IPS-NIHi7 (cell line): ENCODE measurements around the gene CRB1.
A peak's percentile ranks its signal among the peaks of the same experiment; 100 is the strongest.

Source experiments
- DNase-seq: peaks from one replicate; pipeline ENCODE4 v3.0.0; 2012; ENCODE audit warnings: mixed read lengths; ENCODE audit errors: extremely low spot score

Gene CRB1

GRCh38 chr1:197268012-197268411, at the start of gene CRB1:
Gene CRB1, plus strand, starts transcription at chr1:197268252. Its CDS starts 161 bp downstream, at chr1:197268413.
- peak; percentile 13 for DNase-seq

DNA sequence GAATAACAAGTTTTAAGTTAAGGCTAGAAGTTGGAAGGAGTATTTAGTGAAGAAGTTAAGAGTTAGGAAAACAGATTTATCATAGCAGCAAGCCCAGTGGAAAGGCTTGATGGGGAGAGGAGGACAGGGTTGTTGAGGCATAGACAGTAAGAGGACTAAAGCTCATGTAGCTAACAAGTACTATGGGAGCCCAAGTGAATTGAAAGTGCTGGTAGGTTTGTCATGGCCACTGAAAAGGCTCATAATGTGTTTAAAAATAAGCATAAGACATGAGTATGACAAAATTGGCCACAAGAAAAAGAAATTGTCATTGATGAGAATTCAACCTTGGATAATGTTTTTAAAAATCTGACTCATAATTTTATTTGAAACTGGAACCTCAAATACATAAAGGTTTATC, 49.2 kb upstream of the CRB1 start:
- no peak for DNase-seq

- DNase-seq = no peak
Observed at GRCh38 chr1:197222025-197222685, 45.9 kb upstream of the CRB1 start.

GRCh38 chr1:197222780-197223179, 45.3 kb upstream of the CRB1 start:
- DNase-seq = no peak

GRCh38 chr1:197224160-197224559, 43.9 kb upstream of the CRB1 start:
- no peak for DNase-seq

DNA sequence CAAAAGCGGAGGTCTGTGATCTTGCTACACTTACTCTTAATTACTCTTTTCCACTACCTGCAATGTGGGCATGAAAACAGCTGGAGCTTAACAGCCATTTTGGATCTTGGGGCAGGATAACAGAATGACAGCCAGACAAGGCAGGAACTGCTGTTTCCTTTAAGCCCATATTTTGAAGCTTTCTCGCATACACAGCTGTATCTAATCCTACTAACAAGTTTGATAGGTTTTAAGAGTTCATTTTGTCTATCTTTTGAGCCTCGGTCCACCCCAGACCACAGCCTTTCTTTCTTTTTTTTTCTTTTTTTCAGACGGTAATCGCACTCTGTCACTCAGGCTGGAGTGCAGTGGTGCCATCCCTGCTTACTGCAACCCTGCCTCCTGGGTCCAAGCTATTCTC, 42.4 kb upstream of the CRB1 start:
- no peak for DNase-seq

- no peak for DNase-seq
Observed at GRCh38 chr1:197234581-197234980, 33.5 kb upstream of the CRB1 start.

DNA sequence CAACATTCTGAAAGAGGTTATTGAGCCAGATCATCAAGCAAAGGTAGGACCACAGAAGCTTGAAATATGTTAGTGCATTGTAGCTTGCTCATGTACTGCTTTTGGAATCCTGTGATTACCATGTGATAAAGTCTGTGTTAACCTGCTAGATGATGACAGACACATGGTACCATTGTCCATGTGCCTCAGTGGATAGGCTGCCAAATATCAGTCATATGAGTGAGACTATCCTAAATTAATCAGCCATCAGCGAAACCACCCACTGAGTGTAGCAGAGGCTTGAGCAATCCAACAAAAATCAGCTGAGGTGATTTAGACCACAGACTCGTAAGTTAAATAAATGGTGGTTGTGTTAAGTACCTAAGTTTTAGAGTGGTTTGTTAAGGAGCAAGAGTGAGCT, 32.7 kb upstream of the CRB1 start:
- DNase-seq = no peak

- no peak for DNase-seq
Observed at GRCh38 chr1:197247465-197247864, 20.6 kb upstream of the CRB1 start.

DNA sequence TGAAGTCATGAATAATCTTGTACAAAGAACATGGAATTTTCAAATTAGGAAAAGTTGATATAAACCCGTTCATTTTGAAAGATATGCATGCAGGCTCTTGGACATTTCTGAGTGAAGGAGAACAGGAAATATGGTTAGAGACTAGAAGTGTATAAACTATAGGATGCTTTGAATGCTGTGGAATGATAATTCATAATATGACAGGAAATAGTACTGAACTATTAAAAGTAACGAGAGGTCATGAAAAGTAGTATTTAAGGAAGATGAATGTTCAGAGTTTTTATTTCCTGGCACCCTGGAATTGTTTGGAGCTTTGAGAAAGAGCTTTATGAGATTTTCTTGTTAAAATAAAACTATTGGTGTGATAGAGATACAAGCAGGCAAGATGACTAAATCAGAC, 18.7 kb upstream of the CRB1 start:
- DNase-seq = no peak

DNA sequence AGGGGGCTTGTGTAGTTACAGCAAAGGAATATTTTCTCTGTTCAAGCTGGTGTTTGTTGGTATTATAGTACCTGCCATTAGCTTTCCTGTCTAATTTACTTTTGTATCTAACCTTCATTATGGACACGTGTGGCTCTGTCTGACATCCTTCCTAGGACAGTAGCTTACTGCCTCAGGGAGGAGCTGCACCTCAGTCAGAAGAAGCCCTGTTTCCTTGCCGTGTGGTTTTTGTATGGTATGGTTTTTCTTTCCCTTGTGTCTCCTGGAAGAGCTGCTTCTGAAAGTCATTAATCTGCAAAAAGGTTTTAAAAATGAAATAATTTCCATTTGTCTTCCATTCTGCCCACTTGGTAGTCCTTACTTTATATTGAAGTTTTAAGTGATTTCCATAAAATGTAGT, 17.4 kb upstream of the CRB1 start:
- DNase-seq = no peak

DNA sequence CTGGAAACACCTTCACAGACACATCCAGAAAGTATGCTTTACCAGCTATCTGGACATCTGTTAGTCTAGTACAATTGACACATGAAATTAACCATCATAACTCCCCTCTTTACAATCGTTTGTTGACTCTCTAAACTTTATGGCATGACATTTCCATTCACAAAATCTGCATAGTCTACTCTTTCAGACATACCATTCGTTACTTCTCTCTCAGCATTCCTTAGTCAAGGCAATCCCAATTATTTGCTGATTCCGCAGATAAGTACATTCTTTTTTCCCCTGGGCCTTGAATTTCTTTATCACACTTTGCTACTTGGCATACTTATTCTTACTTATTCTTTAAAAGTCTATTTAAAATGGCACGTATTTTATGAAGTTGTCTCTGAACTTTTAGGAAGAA, 15.1 kb upstream of the CRB1 start:
- DNase-seq = no peak

GRCh38 chr1:197254866-197255265, 13.2 kb upstream of the CRB1 start:
- no peak for DNase-seq

DNA sequence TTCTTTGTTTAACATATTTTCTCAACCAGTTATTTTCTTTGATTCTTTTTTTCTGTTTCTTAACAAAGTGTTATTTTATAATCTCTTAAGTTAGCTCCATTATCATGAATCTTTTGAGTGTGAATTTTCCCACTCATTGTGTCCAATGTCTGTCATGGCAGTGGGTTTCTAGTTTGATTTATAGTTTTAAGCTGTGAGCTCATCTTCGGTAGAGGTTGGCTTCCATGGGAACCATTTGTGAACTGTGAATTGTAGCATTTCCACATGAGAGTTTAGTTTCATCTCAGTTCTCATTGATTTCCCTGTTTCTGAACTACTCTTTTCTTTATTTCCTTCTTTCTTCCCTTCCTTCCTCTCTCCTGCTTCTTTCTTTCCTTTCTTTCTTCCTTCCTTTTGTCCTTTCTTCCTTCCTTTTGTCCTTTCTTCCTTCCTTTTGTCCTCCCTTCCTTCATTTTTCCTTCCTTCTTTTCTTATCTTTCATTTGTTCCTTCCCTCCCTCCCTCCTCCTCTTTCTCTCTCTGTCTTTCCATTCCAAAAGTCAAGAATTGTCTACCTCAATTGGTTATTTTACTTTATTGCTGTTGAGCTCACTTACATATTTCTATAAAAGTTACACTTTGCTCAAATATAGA, 3.0 kb upstream of the CRB1 start:
- DNase-seq = no peak

DNA sequence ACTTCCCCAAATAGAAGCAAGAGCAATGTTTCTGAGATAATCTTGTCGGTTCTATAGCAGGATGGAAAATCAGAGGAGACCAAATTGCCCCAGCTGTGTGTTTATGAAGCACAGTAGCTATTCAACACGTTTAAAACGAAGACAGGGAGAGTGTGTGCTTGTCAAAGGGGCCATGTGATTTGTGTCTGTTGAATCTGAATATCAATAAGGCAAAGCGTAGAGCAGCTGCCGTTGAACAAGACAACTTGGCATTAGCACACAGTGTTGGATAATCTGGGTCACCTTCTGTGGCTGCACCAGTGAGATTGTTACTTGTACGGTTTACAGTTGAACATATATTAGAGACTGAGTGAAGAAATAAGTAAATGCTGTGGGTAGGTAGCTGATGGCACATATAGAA, 1.0 kb downstream of the CRB1 start:
- DNase-seq = no peak

GRCh38 chr1:197272791-197273190, 4.7 kb downstream of the CRB1 start:
- no peak for DNase-seq

DNA sequence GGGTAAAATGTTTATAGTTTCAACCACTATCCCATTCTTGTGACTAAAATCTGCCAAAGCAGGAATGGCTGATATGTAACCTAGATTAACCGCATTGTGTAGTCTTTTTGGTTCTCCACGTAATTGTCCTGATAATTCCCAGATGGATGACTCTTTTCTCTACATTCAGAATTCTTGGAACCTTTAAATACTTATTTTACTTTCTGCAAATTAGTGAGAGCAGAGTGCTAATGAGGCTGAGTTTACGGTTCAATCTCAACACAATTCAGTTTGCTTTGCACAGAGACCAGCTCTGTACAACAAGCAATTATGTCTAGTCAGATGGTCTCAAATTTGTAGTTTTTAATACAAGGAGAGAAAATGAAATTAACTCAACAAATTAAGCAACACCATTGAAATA, 9.1 kb downstream of the CRB1 start:
- no peak for DNase-seq

DNA sequence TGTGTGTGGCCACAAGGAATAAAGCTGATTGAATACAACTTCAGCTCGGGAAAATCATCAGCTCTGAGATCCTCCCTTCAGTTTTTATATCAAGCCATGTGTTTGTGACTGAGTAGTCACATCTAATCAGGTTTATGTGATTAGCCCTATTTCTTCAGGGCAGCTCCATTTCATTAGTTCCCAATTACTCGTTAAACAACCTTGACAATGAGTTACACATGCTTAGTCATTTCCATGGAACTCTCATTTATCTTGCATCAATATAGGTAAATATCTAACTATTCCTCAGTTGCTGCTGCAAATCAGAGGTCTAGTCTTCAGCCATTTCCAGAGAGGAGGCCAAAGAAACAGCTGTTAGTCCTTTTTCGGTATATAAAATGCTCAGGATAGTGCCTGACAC, 16.3 kb downstream of the CRB1 start:
- DNase-seq = no peak

DNA sequence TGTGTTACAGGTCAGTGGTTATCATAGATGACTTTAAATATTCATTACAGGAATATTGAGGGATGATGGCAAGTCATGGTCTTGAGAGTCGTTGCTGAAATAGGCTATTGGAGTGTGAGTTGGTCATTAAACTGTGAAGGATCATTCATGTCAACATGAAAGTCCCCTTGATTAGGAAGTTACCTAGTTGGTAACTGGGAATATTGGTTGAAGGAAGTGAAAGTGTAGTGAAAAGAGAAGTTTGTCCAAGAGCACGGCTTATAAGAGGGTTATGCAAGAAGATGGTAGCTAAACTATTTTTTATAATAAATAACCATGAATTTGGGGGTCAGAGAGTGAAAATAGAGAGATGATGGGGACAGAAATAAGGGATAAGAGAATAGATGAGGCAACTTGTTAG, 16.9 kb downstream of the CRB1 start:
- DNase-seq = no peak

- DNase-seq = no peak
Observed at GRCh38 chr1:197285526-197286205, 17.6 kb downstream of the CRB1 start.

DNA sequence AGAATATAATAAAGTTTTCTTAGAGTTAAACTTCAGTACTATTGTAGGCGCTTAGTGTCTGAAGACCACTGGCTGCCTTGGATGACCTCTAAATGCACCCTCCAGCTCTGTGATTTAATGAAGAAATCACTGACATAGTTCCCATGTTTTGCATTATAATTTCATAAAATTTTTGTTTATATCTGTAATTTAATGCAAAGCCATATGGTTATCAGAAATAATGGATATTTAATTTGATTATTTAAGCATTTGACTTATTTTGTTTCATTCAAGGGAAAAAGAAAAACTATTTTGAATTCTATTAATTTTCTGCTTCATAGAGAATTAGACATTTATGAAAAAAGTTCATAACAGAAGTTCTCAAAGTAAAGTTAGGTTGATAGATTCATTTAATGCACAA, 18.6 kb downstream of the CRB1 start:
- DNase-seq = no peak

DNA sequence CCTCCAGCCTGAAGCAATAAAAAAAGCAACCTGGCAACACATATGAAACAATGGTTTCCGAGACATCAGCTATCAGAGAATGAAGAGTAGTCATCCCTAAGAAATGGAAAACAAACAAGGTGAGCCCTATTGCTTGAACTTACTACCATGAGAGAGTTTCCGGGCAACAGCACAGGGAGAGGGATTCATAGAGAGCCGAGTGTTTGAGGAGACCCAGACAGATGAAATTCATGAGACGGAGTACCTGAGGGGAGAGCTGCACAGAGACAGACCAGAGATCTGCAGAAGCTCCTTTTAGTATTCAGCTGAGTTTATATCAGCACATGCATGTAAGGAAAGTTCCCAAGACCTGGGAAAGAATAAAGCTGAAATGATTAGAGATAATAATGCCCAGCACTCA, 19.8 kb downstream of the CRB1 start:
- no peak for DNase-seq

DNA sequence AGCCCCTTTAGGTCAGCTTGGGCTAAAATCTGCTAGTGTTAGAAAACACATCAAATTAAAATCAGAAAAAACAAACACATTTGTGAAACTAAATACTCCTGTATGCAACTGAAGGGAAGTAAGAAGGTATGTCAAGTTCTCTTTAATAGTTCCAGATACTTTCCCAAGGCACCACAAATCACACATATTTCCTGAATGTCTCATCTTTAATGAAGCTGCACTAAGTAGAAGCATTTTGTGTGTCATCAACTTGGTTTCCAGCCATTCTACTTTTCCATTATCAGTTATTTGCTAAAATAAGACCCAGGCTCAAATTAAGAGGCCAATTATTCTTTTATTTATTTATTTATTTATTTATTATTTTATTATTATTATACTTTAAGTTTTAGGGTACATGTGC, 34.7 kb downstream of the CRB1 start:
- DNase-seq = no peak
